Hematopoietic multipotent progenitor cell treated with erythropoietin and hydrocortisone succinate and interleukin-3 and kit ligand, for 8 days (in vitro differentiated cells): ENCODE data around the gene PTPN5.
"Not testable (repeated sequence)": the region's sequence is repeated elsewhere in the genome, so short reads cannot be mapped to it uniquely, and the experiment has no call there.

Source experiments
- DNase-seq: peaks from one replicate; pipeline ENCODE4 v3.0.0-alpha.2; 2015

The PTPN5 gene

DNA sequence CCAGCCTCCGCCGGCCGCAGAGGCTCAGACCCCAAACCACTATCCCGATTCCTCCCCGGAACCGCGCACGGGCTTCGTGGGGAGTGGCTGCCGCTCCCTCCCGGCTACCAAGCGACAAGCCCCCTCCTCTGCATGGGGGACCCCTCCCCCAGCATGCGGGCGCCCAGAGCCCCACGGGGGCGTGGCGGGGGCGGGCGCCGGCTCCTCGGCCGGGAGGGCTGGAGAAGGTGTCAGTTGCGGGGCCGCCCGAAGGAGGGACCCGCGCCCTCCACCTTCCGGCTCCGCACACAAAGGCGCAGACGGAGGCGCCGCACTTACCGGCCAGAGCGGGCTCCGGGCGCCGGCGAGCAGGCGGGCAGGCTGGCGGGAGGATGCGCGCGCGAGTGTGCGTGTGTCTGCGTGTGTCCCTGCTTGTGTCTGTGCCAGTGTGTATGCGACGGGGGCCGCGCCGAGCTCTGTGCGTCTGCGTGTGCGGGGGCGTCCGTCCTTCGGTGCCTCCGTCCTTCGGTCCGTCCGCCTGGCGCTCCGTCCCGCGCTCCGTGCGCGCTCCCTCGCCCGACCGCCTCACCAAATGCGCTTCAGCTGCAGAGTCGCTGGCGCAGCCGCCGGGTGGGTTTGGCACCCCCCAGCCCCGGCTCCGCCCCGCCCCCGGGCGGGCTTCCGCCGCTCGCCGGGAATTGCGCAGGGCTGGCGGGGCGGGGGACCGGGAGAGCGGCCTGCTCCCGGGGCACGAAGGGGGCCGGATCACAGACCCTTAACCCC is at the start of gene PTPN5:
Gene PTPN5 (minus strand): TSS at position 592 of the 762 bp plus-strand sequence. CDS start 19,840 bp downstream, outside the sequence.
- no peak for DNase-seq

DNA sequence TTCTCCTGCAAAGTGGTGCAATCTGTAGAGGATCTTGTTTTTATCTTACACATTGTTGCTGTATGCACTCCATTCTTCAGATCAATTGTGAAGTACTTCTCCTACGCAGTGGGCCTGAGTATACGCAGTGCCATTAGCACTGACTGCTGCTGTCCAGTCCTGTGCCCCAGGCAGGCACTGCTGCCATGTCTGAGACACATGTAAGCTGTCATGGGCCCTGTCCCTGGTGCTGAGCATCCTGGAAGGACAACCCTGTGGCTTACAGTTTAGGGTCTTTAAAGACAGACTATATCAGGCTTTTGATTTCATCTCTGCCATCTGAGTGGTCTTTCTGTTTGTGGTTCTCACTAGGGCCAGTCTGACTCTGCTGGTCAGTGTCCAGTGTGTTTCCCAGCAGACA is 44.8 kb upstream of the PTPN5 start:
- DNase-seq = no peak

DNA sequence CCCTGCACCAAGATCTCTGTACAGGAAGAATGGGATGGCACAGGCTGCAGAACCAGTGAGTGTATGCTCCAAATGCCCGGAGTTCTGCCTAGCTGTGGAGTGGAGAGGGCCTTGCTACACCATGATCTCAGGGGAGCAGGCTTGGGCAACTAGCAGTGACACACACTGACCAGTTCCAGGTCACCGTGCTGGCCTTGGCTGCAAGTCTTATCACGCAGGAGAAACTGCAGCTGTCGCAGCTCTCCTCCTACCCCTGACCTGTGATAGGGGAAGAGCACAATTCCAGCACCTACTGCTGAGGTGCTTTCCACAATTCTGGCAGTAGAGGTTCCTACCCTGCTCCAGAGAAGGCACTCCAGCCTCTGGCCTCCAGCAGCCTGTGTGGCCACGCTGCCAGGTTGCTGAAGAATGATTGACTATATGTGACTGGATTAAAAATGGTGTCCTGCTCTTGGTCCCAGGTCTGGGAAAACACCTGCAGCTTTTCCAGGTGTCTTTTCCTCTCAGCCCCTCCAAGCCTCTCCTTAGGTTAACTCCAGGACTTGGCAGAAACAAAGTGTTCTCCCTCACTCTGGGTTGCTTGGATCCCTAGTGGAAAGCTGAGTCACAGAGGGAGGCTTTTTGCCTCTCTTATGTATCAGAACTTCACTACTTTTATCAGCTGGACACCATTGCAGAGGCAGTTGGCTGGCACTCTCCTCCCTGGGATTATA is 43.3 kb upstream of the PTPN5 start:
- no peak for DNase-seq

DNA sequence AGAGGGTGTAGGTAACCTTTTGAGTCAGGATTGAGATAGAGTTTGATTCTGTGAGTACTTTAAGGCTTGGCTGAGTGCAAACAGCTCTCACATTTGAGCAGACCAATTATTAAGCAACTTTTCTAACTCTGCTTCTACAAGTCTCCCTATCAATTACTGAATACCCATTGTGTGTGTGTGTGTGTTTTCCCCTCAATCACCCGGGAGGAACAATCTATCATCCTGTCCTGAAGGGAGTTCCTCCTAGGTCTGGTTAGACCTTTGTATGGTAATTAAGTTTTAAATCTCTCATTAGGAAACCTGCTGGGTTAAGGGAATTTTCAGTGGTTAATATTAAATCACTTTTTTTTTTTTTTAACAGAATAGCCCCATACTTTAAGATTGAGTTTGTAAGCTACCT is 28.6 kb upstream of the PTPN5 start:
- not testable (repeated sequence) for DNase-seq

DNA sequence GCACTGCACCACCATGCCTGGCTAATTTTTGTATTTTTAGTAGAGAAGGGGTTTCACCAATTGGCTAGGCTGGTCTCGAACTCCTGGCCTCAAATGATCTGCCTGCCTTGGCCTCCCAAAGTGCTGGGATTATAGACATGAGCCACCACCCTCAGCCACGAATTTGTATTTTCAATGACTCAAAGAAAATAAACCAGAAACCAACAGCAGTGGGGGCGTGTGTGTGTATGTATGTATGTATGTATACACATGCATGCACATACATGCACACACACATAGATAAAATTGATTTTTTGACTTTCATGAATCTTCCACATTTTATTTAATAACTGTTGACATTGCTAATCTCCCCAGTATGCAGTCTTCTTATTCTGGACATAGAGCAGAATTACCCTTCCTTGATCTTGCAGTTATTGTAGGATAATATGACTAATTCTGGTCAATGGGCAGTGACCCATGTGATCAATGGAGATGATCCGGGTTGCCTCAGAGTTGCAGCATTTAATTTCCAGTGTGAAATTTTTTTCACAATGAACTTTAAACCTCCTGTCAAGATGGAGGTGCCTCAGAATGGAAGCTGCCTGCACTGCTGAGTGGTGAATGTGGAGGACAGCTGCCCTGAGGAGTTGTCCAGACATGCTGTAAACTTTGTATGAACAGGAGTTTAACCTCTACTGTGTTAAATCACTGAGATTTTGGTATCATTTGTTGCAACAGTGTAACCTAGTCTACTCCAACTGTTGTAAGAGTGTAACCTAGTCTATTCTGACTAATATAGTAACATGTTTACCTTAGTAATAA is 12.8 kb upstream of the PTPN5 start:
- DNase-seq = no peak

DNA sequence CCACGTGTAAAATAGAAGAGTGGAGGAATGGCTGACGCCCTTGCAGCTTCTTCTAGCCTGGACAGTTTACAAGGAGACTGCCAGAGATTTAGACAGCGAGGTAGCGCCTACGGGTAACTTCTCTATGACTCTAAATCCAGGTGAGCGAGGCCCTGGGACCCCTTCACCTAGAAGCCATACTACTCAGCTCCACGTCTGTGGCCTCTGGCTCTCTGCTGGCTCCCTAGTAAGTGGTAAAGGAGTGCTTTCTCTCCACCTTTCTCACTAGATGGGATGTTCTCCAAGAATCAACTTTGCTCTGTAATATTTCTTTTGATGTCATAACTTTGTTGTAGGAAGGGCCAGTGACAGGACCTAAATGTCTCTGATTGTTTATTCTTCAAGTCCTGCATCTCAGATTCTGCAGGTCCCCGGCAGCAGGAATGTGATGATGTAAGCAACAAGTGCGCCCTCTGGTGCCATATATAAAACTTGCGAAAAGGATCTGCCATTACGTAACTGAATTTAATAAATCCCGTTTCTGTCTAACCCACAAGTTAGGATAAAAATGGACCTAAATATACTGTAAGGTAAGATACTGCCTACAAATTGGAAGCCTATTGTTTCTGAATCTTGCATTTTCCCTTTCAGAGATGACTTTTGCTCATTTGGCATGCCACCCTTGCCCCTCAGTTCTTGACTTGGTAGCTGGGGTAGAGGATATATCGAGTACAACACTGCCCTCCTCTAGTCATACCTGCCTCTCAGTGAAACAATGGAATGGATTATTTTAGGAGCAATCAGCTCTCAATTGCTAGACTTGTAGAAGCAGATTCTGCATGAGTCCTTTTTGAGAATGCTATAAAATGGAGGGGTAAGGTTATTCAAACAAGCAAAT is 11.0 kb upstream of the PTPN5 start:
- DNase-seq = peak; percentile 60

DNA sequence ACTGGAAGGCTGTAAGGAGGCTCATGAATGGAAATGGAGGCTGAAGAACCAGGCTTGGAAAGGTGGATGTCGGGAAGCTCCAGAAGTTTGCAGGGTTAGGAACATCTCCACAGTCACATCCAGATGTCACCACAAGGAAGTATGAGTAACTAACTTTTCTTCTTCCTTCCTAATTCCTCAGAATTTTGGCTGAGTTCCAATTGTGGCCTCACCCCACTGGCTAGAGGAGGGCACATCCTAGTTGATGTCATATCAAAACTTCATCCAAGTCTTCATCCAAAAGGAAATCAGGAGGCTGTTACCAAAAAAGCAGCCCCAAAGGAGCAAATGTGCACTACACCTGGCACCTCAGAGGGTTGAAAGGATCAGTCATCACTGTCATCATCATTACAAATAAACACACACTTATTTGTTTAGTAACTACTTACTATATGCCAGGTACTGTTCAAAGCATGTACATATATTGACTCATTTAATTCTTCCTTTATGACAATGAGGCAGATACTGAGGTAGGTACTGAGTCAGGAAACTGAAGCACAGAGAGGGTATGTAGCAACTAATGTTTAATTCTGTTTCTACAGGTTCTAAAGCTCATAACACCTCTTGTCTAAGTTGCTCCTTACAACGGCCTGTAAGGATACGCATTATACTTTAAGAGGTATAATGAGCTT is 7.3 kb upstream of the PTPN5 start:
- DNase-seq = no peak

DNA sequence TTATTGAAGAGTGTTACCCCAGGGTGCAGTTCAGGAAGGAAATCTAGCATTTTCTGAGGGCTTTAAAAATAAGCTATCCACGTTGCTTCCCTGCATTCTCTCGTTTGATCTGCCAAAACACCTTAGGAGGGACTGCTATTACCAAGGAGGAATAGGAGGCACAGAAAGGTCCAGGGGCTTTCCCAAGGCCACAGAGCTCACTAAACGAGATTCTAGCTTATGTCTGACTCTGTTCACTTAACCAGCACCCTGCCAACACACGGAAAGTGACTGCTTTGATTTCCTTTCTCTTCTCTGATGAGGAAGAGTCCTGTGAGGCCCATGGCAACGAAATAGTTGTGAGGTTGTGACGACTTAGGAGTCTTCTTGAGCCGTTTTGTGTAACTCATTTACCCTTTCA is 3.4 kb upstream of the PTPN5 start:
- no peak for DNase-seq

DNA sequence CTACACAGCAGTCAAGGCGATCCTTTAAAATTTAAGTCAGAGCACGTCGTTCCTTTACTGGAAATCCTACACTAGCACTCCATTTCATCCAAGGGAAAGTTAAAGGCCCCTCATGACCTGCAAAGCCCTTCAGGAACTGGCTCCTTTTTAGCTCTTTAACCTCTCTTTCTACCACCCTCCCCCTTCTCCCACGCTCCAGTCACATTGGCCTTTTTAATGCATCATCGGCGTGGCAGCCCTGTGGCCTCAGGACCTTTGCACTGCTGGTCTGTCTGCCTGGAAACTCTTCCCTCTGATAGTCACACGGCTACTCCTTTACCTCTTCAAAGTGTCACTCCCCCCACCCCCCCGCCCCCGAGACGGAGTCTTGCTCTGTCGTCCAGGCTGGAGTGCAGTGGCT is 1.2 kb upstream of the PTPN5 start:
- no peak for DNase-seq

DNA sequence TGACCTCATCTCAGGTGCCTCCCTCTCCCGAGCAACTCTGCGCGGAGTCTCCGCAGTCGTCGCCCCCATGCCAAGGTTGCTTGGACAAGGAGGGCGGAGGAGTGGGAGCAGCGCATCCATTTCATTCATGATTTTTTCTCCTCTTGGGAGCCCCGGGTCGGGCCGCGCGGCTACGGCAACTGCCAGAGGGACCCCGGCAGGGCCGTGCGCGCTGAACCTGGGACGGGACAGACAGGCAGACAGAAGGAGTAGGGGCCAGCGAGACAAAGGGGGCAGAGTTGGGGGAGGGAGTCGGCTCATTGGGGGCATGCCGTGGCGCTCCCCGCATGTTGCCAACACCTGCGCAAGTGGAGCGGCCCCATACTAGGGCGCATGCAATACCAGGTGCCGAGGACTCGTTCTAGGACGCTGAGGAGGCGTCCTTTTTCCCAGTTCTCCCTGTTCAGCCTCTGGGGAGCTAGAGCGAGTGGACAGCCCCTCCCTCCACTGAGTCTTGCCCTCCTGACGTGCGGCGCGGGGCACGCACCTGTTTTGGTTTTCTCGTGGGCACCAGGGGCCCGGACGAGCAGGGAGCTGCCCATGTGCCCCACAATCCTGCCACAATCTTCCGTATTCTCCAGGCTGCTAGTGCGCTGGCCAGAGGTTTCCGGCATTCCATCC is 501 bp upstream of the PTPN5 start:
- no peak for DNase-seq

DNA sequence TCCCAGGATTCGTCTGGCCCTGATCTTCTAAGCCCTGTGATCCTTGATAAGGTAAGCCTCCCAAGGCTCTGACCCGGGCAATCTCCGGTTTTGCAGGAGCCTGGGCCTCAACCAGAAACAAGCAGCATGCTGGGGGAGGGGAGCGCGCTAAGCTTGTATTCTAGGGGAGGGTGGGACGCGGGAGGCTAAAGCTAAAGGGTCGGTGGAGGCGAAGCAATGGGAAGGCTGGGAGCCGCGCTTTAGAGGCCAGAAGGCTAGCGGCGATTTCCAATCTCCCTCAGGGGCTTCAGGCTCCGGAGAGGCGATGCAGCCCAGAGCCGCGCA is 753 bp downstream of the PTPN5 start:
- DNase-seq = no peak

DNA sequence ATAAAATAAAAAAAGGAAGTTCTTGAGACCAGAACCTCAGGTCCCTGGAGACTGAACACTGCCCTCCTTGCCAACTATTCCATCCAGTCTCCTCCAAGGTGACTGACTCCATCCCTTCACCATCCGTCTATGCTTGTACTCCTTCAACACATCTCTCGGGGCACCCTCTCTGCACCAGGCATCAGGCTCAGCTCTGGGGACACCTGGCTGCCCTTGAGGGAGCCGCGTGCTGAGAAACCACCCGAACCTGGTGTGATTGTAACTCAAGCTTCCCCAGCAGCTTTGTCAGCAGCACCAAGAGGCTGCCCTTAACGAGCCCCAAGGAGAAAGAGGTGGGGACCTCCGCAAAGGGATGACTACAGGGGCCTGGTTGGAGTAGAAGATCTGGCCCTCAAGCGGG is 1.7 kb downstream of the PTPN5 start:
- DNase-seq = no peak

DNA sequence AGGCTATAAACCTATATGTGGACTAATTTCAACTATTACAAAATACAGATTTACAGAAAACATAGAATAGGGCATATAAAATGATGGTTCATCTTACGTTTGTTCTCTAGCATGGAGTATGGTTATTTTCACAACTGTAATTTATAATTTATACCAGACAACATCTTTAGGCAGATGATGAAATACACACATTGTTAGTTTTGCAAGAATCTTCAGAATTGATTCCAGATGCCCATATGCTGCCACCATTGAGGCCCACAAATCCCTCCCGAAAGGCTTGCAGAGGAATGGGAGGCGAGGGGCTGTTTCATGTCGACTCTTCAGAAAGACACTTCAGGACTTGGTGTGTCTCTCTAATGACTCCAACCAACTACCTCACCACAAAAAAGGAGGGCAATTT is 6.2 kb downstream of the PTPN5 start:
- DNase-seq = no peak

DNA sequence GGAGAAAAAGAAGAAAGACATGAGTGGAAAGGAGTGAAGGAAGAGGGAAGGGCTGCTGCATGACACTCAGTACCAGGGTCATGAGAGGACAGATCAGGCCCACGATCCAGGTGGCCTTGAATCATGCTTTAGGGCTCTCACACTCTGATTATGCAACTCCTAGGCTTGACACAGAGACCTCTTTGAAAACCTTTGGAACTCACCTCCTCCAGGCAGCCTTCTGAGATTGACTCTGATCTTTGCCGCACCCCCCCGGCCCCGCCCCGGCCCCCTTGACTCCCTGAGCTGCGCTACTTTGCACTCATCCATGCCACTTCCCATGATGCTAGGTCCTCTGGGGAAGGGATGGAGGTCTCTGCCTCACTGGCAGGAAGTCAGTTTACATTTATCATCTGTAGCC is 10.7 kb downstream of the PTPN5 start:
- no peak for DNase-seq

DNA sequence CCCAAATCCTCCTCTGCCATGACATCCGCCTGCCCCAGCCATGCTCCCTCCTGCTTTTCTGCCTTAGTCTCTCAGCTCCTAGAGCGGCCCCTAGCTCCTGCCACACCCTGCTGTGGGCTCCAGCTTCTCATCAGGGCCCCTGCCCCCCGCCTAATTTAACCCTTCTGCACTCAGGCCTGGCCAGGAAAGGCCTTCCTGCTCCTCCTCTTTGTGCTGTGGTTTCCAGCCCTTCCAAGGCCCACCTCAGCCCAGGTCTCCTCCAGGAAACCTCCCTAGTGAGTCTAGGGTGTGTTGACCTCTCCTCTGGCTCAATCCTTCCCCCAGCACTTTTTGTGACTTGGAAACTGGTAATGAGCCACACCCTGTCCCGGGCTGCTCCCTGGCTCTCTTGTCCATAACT is 11.3 kb downstream of the PTPN5 start:
- no peak for DNase-seq

DNA sequence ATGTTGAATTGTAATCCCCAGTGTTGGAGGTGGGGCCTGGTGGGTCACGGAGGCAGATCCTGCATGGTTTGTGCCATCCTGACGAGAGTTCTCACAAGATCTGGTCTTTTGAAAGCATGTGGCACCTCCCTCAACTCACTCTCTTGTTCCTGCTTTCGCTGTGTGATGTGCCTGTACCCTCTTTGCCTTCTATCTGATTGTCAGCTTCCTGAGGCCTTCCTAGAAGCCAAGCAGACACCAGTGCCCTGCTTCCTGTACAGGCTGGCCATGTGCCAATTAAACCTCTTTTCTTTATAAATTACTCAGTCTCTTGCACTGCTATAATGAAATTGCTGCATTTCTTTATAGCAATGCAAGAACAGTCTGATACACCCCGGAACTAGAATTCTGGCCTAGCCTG is 13.1 kb downstream of the PTPN5 start:
- peak; percentile 57 for DNase-seq

DNA sequence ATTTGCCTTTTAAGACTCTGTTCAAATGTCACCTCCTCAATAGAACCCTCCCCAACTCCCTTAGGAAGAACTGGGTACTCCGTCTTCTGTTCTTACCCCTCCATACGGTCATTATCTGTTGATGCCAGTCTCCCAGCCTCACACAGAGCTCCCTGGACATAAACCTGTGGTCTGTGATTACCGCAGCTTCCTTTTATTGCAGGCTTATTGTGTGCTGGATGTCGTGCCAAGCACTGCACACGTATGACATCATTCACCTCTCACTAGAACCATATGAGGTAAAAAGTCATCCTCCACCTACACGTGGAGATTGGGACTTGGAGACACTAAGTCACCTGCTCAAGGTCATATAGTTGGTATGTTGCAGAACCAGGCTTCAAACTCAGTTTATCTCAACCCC is 15.3 kb downstream of the PTPN5 start:
- peak; percentile 36 for DNase-seq

DNA sequence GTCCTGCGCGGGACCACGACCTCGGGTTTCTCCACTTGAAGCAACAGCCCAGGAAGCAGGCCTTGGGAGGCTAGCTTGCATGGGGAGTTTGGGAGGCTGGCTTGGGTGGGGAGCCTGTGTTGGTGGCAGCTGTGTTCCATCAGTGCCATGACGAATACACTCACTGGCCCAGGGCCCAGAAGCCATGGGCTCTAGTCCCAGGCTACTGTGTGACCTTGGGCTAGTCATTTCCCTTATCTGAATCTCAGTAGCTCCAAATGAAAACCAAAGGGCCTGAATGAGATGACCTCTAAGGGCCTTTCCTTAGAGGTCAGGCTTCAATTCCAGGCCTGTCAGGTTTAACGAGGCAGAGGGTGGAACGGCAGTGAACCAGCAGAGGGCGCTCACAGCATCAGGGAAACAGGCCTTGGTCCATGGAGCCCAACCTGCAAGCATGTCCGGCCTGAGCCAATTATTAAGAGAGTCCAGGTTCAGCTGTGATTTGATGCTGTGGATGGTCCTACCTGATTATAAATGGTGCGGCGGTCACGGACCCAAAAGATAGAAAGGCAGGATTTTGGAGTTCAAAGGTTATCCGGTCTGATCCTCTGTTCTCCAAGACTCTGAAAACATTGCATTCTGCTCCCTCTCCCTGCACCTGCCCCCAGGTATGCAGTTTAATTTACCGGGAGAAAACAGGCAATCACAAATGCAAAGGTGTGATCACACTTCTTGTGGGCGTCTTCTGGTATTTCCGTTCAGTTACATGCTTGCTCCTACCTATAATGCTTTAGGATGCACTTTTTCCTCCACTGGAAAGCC is 15.9 kb downstream of the PTPN5 start:
- peak; percentile 71 for DNase-seq

DNA sequence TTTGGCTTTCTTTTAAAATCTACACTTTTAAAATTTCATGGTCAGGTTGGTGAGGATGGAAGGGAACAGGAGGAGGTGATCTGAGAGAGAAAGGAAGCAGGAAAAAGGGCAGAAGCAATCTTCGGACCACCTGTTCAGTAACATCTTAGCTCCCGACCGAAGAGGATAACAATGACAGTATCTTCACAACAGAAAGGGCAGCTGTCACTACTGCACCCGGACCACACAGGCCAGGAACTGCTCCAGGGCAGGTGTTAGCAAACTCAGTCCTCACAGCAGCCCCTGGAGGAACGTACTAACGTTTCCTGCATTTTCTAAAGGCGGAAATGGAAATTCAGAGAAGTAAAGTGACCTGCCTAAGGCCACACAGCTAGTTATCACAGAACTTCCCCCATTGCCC is 16.8 kb downstream of the PTPN5 start:
- DNase-seq = no peak

DNA sequence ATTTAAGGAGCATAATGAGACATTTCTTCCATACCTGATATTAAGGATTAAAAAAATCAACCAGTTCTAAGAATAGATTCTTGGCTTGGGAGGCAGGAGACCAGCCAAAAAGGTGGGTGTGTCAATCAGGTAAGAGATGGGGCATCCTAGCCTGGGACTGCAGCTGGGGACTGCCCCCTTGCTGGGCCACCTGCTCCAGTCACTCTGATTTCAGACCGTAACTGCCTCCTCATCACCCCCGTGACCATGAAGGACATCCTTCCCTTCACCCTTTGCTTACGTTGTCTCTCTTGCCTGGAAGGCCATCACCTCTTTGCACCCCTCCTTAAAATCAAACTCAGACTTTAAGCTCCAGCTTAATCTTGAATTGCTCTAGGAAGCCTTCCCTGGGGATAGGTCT is 17.9 kb downstream of the PTPN5 start:
- no peak for DNase-seq

DNA sequence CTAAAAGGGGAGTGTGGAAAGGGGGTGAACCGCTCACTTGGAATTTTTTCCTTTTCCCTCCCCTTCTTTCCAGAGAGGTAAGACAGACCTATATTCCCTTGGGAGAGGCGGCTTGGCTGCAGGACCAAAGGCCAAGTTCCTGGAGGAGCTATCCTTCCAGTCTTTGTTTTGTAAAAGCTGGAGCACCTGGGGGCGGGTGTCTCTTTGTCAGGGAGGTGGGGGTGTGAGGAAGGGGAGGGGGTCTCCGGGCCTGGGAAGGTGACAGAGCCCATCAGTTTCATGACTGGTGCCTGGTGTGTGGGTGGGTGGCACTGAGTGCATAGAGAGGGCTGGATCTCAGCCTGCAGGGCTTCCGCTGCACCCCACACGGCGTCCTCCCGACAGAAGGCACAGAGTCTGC is 18.5 kb downstream of the PTPN5 start:
- no peak for DNase-seq
